Effector memory CD8-positive, alpha-beta T cell (primary cell): Measurements from ENCODE around the gene EMC7.

Experiments
- ATAC-seq: fragments of 150-1000 bp; cut with Tn5 transposase; replicated peaks from 2 replicates; pipeline ENCODE4 v1.10.0; 2021; ENCODE audit warnings: mild to moderate bottlenecking, moderate library complexity
- DNase-seq, 3 experiments: peaks; one replicate each; pipeline ENCODE4 v3.0.0; 2021
- H3K27ac Mint-ChIP-seq, 2 donors: one replicate each; pipeline ENCODE4 v1.8.0; 2022; ENCODE audit warnings: mild to moderate bottlenecking in 2 of 2, mixed read lengths in 2 of 2, moderate library complexity in 2 of 2
- H3K27me3 Mint-ChIP-seq, 2 donors: one replicate each; pipeline ENCODE4 v1.8.0; 2022; ENCODE audit warnings: mixed read lengths in 2 of 2
- H3K36me3 Mint-ChIP-seq: one replicate; pipeline ENCODE4 v1.8.0; 2022; ENCODE audit warnings: mild to moderate bottlenecking, moderate library complexity, mixed read lengths; ENCODE audit not compliant: insufficient read depth
- H3K4me1 Mint-ChIP-seq, 2 donors: one replicate each; pipeline ENCODE4 v1.8.0; 2022; ENCODE audit warnings: low read depth in 2 of 2, mixed read lengths in 2 of 2
- H3K4me3 Mint-ChIP-seq, 2 donors: one replicate each; pipeline ENCODE4 v1.8.0; 2022; ENCODE audit warnings: mild to moderate bottlenecking in 2 of 2, mixed read lengths in 2 of 2, moderate library complexity in 2 of 2
- H3K9me3 Mint-ChIP-seq, 2 donors: one replicate each; pipeline ENCODE4 v1.8.0; 2022; ENCODE audit warnings: mixed read lengths in 2 of 2

The EMC7 gene

GRCh38 chr15:34114739-34115138 lies 13.1 kb upstream of the EMC7 start:
- Mint-ChIP-seq H3K4me3 (no peak overlapping the region), H3K4me1 (no peaks in the 10 kb centered on the region), H3K27ac (no peak overlapping the region), H3K27me3 (peaks cover 40 to 41% of the 10 kb centered on the region in 2 donors), H3K36me3 (peaks cover 3% of the 10 kb centered on the region), H3K9me3 (no peaks in the 10 kb centered on the region)
- ATAC-seq (no peak), DNase-seq (no peak)

GRCh38 chr15:34114215-34114614 lies 12.6 kb upstream of the EMC7 start:
- H3K9me3 Mint-ChIP-seq: no peaks in the 10 kb centered on the region
- no peak overlapping the region for H3K4me3 Mint-ChIP-seq
- no peak overlapping the region for H3K27ac Mint-ChIP-seq
- H3K4me1 Mint-ChIP-seq: no peaks in the 10 kb centered on the region
- H3K27me3 Mint-ChIP-seq: peaks cover 40 to 41% of the 10 kb centered on the region in 2 donors
- peaks cover 3% of the 10 kb centered on the region for H3K36me3 Mint-ChIP-seq
- ATAC-seq (no peak), DNase-seq (no peak)

GRCh38 chr15:34111488-34111887 lies 9.8 kb upstream of the EMC7 start:
- Mint-ChIP-seq H3K27me3 (peaks cover 24 to 29% of the 10 kb centered on the region in 2 donors), H3K4me3 (no peak overlapping the region), H3K9me3 (no peaks in the 10 kb centered on the region), H3K36me3 (peaks cover 3% of the 10 kb centered on the region), H3K27ac (no peak overlapping the region), H3K4me1 (no peaks in the 10 kb centered on the region)
- no peak for ATAC-seq
- no peak for DNase-seq

GRCh38 chr15:34109797-34110663 lies 8.4 kb upstream of the EMC7 start:
- no peak for DNase-seq
- Mint-ChIP-seq H3K4me3 (no peak overlapping the region), H3K4me1 (no peaks in the 10 kb centered on the region), H3K27ac (peak overlapping the region in 1 of 2 donors; percentile 49), H3K36me3 (peaks cover 3% of the 10 kb centered on the region), H3K9me3 (peaks cover 0 to 2% of the 10 kb centered on the region in 2 donors), H3K27me3 (peaks cover 24 to 28% of the 10 kb centered on the region in 2 donors)
- no peak for ATAC-seq

- H3K27ac Mint-ChIP-seq: no peak overlapping the region
- peaks cover under 1 to 1% of the 10 kb centered on the region in 2 donors for H3K27me3 Mint-ChIP-seq
- H3K4me1 Mint-ChIP-seq: no peaks in the 10 kb centered on the region
- DNase-seq: no peak
- no peak overlapping the region for H3K4me3 Mint-ChIP-seq
- H3K36me3 Mint-ChIP-seq: peaks cover 2% of the 10 kb centered on the region
- H3K9me3 Mint-ChIP-seq: peaks cover 0 to 2% of the 10 kb centered on the region in 2 donors
- ATAC-seq: no peak
These were observed 5.7 kb upstream of the EMC7 start for GRCh38 chr15:34107315-34107714.

GRCh38 chr15:34106423-34106822 lies 4.8 kb upstream of the EMC7 start:
- H3K4me1 Mint-ChIP-seq: peaks cover 5 to 7% of the 10 kb centered on the region in 2 donors
- H3K27ac Mint-ChIP-seq: no peak overlapping the region
- no peak for DNase-seq
- ATAC-seq: no peak
- peaks cover 0 to 2% of the 10 kb centered on the region in 2 donors for H3K9me3 Mint-ChIP-seq
- H3K4me3 Mint-ChIP-seq: no peak overlapping the region
- peaks cover 10% of the 10 kb centered on the region for H3K36me3 Mint-ChIP-seq
- no peaks in the 10 kb centered on the region for H3K27me3 Mint-ChIP-seq

- DNase-seq: no peak
- Mint-ChIP-seq H3K9me3 (peaks cover 0 to 2% of the 10 kb centered on the region in 2 donors), H3K4me3 (peak overlapping the region; percentile 100), H3K27me3 (no peaks in the 10 kb centered on the region), H3K4me1 (peaks cover 20 to 34% of the 10 kb centered on the region in 2 donors), H3K36me3 (peaks cover 21% of the 10 kb centered on the region), H3K27ac (peak overlapping the region; percentile 100)
- ATAC-seq: no peak
These were observed 688 bp upstream of the EMC7 start for GRCh38 chr15:34102175-34102925.

GRCh38 chr15:34099914-34100313 lies 1.7 kb downstream of the EMC7 start:
- DNase-seq (no peak), ATAC-seq (no peak)
- H3K9me3 Mint-ChIP-seq: no peaks in the 10 kb centered on the region
- H3K36me3 Mint-ChIP-seq: peaks cover 36% of the 10 kb centered on the region
- peak overlapping the region; percentile 47 to 52 for H3K4me3 Mint-ChIP-seq
- peaks cover 24 to 40% of the 10 kb centered on the region in 2 donors for H3K4me1 Mint-ChIP-seq
- H3K27me3 Mint-ChIP-seq: no peaks in the 10 kb centered on the region
- peak overlapping the region in 1 of 2 donors; percentile 100 for H3K27ac Mint-ChIP-seq

- ATAC-seq (no peak), DNase-seq (no peak)
- peaks cover 0 to 5% of the 10 kb centered on the region in 2 donors for H3K4me1 Mint-ChIP-seq
- H3K27me3 Mint-ChIP-seq: no peaks in the 10 kb centered on the region
- no peak overlapping the region for H3K27ac Mint-ChIP-seq
- H3K36me3 Mint-ChIP-seq: peaks cover 66% of the 10 kb centered on the region
- no peak overlapping the region for H3K4me3 Mint-ChIP-seq
- no peaks in the 10 kb centered on the region for H3K9me3 Mint-ChIP-seq
These were observed 15.9 kb downstream of the EMC7 start for GRCh38 chr15:34085746-34086145.

- Mint-ChIP-seq H3K27me3 (no peaks in the 10 kb centered on the region), H3K9me3 (no peaks in the 10 kb centered on the region), H3K36me3 (peaks cover 56% of the 10 kb centered on the region), H3K27ac (no peak overlapping the region), H3K4me3 (no peak overlapping the region), H3K4me1 (no peaks in the 10 kb centered on the region)
- DNase-seq (no peak), ATAC-seq (no peak)
These were observed 17.6 kb downstream of the EMC7 start for GRCh38 chr15:34084086-34084485.

- no peaks in the 10 kb centered on the region for H3K9me3 Mint-ChIP-seq
- no peak for ATAC-seq
- H3K36me3 Mint-ChIP-seq: peaks cover 20% of the 10 kb centered on the region
- H3K4me1 Mint-ChIP-seq: no peaks in the 10 kb centered on the region
- H3K27ac Mint-ChIP-seq: no peak overlapping the region
- DNase-seq: no peak
- no peaks in the 10 kb centered on the region for H3K27me3 Mint-ChIP-seq
- H3K4me3 Mint-ChIP-seq: no peak overlapping the region
These were observed 21.8 kb downstream of the EMC7 start for GRCh38 chr15:34079904-34080303.

- ATAC-seq (no peak), DNase-seq (no peak)
- Mint-ChIP-seq H3K36me3 (peaks cover 12% of the 10 kb centered on the region), H3K9me3 (no peaks in the 10 kb centered on the region), H3K27ac (no peak overlapping the region), H3K4me1 (no peaks in the 10 kb centered on the region), H3K4me3 (no peak overlapping the region), H3K27me3 (no peaks in the 10 kb centered on the region)
These were observed 22.8 kb downstream of the EMC7 start for GRCh38 chr15:34078900-34079299.

- Mint-ChIP-seq H3K27ac (no peak overlapping the region), H3K9me3 (no peaks in the 10 kb centered on the region), H3K4me1 (no peaks in the 10 kb centered on the region), H3K36me3 (no peaks in the 10 kb centered on the region), H3K4me3 (no peak overlapping the region), H3K27me3 (no peaks in the 10 kb centered on the region)
- no peak for ATAC-seq
- no peak for DNase-seq
These were observed 24.9 kb downstream of the EMC7 start for GRCh38 chr15:34076785-34077184.

- Mint-ChIP-seq H3K27me3 (no peaks in the 10 kb centered on the region), H3K4me1 (no peaks in the 10 kb centered on the region), H3K27ac (no peak overlapping the region), H3K4me3 (no peak overlapping the region), H3K36me3 (peaks cover 3% of the 10 kb centered on the region), H3K9me3 (no peaks in the 10 kb centered on the region)
- DNase-seq: no peak
- no peak for ATAC-seq
These were observed 31.7 kb downstream of the EMC7 start for GRCh38 chr15:34070003-34070402.
